Measurements from ENCODE around the gene MYL10.

Gene MYL10

DNA sequence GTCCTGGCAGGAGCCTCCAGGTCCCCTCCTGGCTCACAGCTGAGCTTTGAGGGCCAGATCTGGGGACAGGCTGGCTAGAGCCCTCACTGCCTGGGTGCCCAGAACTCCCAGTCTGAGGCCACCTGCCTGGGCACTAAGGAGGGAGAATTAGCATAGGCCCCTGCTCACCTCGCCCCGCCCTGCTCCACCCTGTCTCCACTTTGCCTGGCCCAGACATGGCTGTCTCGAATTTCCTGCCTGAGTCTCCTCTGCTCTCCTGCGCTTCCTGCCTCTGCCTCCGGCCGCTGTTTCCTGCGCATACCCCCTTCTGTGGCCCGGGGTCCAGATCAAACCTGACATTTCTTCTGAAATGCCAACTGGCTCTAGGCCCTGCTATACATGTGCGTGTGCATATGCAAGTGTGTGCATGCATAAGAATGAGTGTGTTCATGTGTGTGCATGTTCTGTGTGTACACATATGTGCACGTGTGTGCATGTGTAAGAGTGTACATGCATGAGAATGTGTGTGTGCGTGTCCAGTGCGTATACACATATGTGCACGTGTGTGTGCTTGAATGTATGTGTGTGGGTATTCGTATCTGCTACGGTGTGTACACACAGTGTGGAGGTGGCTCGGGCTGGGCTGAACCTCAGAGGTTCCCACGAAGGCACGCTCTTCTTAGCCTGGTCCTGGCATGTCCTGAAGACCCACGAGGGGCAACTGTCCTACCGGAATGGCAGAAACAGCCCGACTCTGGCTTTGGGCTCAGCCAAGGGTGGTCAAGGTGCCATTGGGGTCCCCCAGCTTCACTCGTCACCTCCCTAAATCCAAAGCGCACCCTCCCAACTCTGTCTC lies 64.9 kb downstream of the MYL10 start:
- DNase-seq, result no peak
